K562 (cell line): ENCODE results near the gene TFPT. TPM values are rescaled to one million over a fixed set of nuclear protein-coding genes. Genes with fewer than 3 reads are reported as not detected.

ENCODE experiments used
- ATF7 ChIP-seq: fragments of 450-650 bp; IDR thresholded peaks from 2 replicates; pipeline ENCODE4 v1.7.1; 2014; ENCODE audit warnings: mild to moderate bottlenecking, moderate library complexity
- BHLHE40 ChIP-seq: IDR thresholded peaks from 2 replicates; pipeline ENCODE4 v1.6.1; 2011; ENCODE audit warnings: low read length, improper control_type of control experiment
- CC2D1A ChIP-seq: fragments of 450-650 bp; IDR thresholded peaks from 2 replicates; pipeline ENCODE4 v1.6.1; 2017; ENCODE audit warnings: mild to moderate bottlenecking
- EP400 ChIP-seq: fragments of 450-650 bp; IDR thresholded peaks from 2 replicates; pipeline ENCODE4 v1.6.1; 2017; ENCODE audit warnings: antibody characterized with exemption, mild to moderate bottlenecking, moderate library complexity
- GABPB1 ChIP-seq: sonication (generic); formaldehyde crosslinking; IDR thresholded peaks from 2 replicates; pipeline ENCODE4 v1.8.0; 2022; ENCODE audit warnings: mild to moderate bottlenecking, missing genetic modification reagents
- HDAC1 ChIP-seq, 2 experiments: fragments of 450-650 bp; IDR thresholded peaks; 2 replicates each; pipeline ENCODE4 v1.6.1; 2016 to 2017; ENCODE audit warnings: inconsistent platforms in 1 of 2, mild to moderate bottlenecking in 1 of 2, moderate library complexity in 1 of 2
- JUN ChIP-seq, 2 experiments: sonication (generic) in 1 of 2; formaldehyde crosslinking in 1 of 2; IDR thresholded peaks; 2 replicates each; pipeline versions ENCODE4 v1.6.1 to v1.8.0; 2012 to 2022; ENCODE audit warnings: borderline replicate concordance in 2 of 2, mild to moderate bottlenecking in 2 of 2, improper control_type of control experiment in 1 of 2, low read depth in 1 of 2, low read length in 1 of 2, missing genetic modification reagents in 1 of 2
- KLF13 ChIP-seq: fragments of 450-650 bp; IDR thresholded peaks from 2 replicates; pipeline ENCODE4 v1.6.1; 2016; ENCODE audit warnings: missing genetic modification characterization, low read depth, mild to moderate bottlenecking, missing compliant biosample characterization, moderate library complexity, borderline replicate concordance
- MNT ChIP-seq, 2 experiments: fragments of 450-650 bp; conservative IDR thresholded peaks; 2 replicates each; pipeline ENCODE4 v1.6.1; 2017; ENCODE audit warnings: mild to moderate bottlenecking in 2 of 2, moderate library complexity in 2 of 2
- NKRF ChIP-seq: fragments of 450-650 bp; IDR thresholded peaks from 2 replicates; pipeline ENCODE4 v1.6.1; 2016; ENCODE audit warnings: borderline replicate concordance
- POU5F1 ChIP-seq: fragments of 150-350 bp; IDR thresholded peaks from 2 replicates; pipeline ENCODE4 v1.6.1; 2014; ENCODE audit warnings: borderline replicate concordance, low read length, low read depth, mild to moderate bottlenecking; ENCODE audit not compliant: partially characterized antibody
- RAD21 ChIP-seq, 2 experiments: fragments of 250-450 bp in 1 of 2; fragments of 450-650 bp in 1 of 2; sonication (Bioruptor Pico) in 1 of 2; formaldehyde crosslinking in 1 of 2; IDR thresholded peaks in 1 of 2; conservative IDR thresholded peaks in 1 of 2; 2 replicates each; pipeline versions ENCODE4 v1.4.0 to v1.8.0; 2020 to 2022; ENCODE audit warnings: mild to moderate bottlenecking in 2 of 2, moderate library complexity in 1 of 2
- SPI1 ChIP-seq: IDR thresholded peaks from 2 replicates; pipeline ENCODE4 v1.6.1; 2011; ENCODE audit warnings: low read depth, low read length, control low read depth, borderline replicate concordance
- TCF7 ChIP-seq: sonication (generic); IDR thresholded peaks from 2 replicates; pipeline ENCODE4 v1.6.1; 2016; ENCODE audit warnings: antibody characterized with exemption, borderline replicate concordance
- ZBTB2 ChIP-seq: fragments of 450-650 bp; IDR thresholded peaks from 2 replicates; pipeline ENCODE4 v1.6.1; 2016; ENCODE audit warnings: antibody characterized with exemption
- ZFP36 ChIP-seq: fragments of 150-350 bp; IDR thresholded peaks from 2 replicates; pipeline ENCODE4 v1.6.1; 2018; ENCODE audit warnings: low read length, low read depth; ENCODE audit not compliant: partially characterized antibody
- ZNF263 ChIP-seq: sonication (generic); formaldehyde crosslinking; IDR thresholded peaks from 2 replicates; pipeline ENCODE4 v1.8.0; 2022; ENCODE audit warnings: mild to moderate bottlenecking, missing genetic modification reagents, borderline replicate concordance
- polyA plus RNA-seq, 8 experiments: library from polyadenylated mRNA; depleted of rRNA in 4 of 8; stranded (reverse) in 5 of 8; unstranded in 3 of 8; fragments of >200 nt; fragmentation: Nextera tagmentation in 2 of 8; fragmentation: Illumina TruSeq in 1 of 8; extraction: Ambion mirVana in 2 of 8; extraction: Trizol in 1 of 8; gene quantifications; 2 replicates each; pipeline versions ENCODE4 v1.2.1 to v1.2.3, GENCODE V29; 2011 to 2014; ENCODE audit warnings: inconsistent platforms in 1 of 8, missing spikeins in 1 of 8
- total RNA-seq, 7 experiments: library from RNA; depleted of rRNA in 6 of 7; stranded (reverse); fragments of >200 nt in 6 of 7; fragmentation: Illumina TruSeq in 2 of 7; extraction: Trizol in 2 of 7; gene quantifications; 2 replicates each; pipeline versions ENCODE4 v1.2.1 to v1.2.3, GENCODE V29; 2011 to 2021; ENCODE audit warnings: low replicate concordance in 1 of 7

The TFPT gene
- total and polyA plus RNA-seq, 9 of the 15 experiments (the other 6 are each of a cell fraction or from before 2014, with no cell fraction given), result 0.72 to 16.4 (median 9.2) TPM

GRCh38 chr19:54102421-54103169 is 12.9 kb downstream of the TFPT start, which contains the start of gene NDUFA3 (continued):
- TF ChIP-seq JUN (IDR thresholded peaks at IDR 0.05; ENCODE audit: borderline replicate concordance, low read depth, low read length), result peak; percentile 64
- no peak for TF ChIP-seq JUN (CRISPR knock-in tag; IDR thresholded peaks at IDR 0.05; ENCODE audit: borderline replicate concordance)
- no peak for TF ChIP-seq RAD21 (CRISPR knock-in tag; conservative IDR thresholded peaks at IDR 0.05 in 1 of 2, IDR thresholded peaks at IDR 0.05 in 1 of 2)
- peak; percentile 70; the same call in 1 of the 2 replicates for TF ChIP-seq EP400
- peak; percentile 70 to 81; a peak in 3 of 4 replicates for TF ChIP-seq HDAC1 (IDR thresholded peaks at IDR 0.05)
- peak; percentile 60; the same call in 1 of the 2 replicates for TF ChIP-seq ZNF263 (CRISPR knock-in tag)
- peak; percentile 72; the same call in 1 of the 2 replicates for TF ChIP-seq SPI1
- TF ChIP-seq BHLHE40, result peak; percentile 68; the same call in 1 of the 2 replicates
- 0 out of 2 replicates have a peak, but pooled peaks have one; percentile 46 for TF ChIP-seq KLF13 (tag)
- TF ChIP-seq CC2D1A, result peak; percentile 87; the same call in 1 of the 2 replicates
- peak; percentile 3 for TF ChIP-seq ZFP36
- TF ChIP-seq POU5F1, result peak; percentile 65
- peak; percentile 72 for TF ChIP-seq NKRF
- TF ChIP-seq TCF7, result no peak
- peak; percentile 84; the same call in 1 of the 2 replicates for TF ChIP-seq GABPB1 (CRISPR knock-in tag)
- peak; percentile 72; the same call in 1 of the 2 replicates for TF ChIP-seq ATF7
- peak; percentile 49 to 81 for TF ChIP-seq MNT (conservative IDR thresholded peaks at IDR 0.05)
- TF ChIP-seq ZBTB2, result peak; percentile 99
